ENCODE measurements around the gene SLC43A2. TPM values are rescaled to one million over a fixed set of nuclear protein-coding genes. Genes with fewer than 3 reads are reported as not detected.
A peak's percentile ranks its signal among the peaks of the same experiment; 100 is the strongest.
"Not testable (repeated sequence)": the region's sequence is repeated elsewhere in the genome, so short reads cannot be mapped to it uniquely, and the experiment has no call there.

SLC43A2 gene
- total RNA-seq, 1 experiment from 2014 or later, result 0.06 TPM

DNA sequence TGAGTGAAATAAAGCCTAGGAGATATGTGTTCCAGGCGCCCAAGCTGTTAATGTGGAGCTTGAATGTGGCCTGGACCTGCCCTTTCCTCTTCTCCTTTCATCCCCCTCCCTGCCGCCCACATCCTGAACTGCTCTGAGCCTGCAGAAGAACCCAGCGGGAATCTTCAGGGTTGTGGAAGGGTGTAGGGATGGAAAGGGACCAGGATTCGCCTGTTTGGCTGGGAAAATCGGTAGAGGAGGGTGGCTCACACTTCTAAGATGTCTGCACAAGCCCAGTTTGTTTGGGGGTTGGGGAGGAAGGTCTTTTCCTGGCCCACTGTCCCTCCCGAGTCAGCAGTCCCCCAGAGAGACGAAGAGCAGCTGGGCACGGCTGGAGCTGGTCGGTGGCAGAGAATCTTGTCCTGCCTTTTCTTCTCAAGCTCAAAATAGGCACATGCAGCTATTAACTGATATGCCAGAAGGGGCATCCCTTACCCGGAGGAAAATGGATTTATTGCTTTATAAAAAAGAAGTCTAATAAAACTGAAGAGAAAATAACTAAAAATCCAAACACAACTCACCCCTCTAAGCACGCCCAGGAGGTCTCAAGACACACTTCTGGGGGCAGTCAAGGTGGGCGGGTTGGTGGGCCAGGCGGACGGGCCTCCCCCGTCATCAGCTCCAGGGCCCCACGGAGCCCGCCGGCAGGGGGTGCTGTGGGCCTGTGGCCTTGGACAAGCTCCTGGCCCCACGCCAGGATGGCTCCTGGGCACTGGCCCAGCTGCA is 54.5 kb downstream of the SLC43A2 start:
- DNase-seq (ENCODE audit: low spot score), result peak; percentile 73
- Histone ChIP-seq H3K9me3 (ENCODE audit: low read depth, low read length, poor library complexity, severe bottlenecking) (no peaks in the 10 kb centered on the region), H3K27ac (ENCODE audit: low read depth, low read length, poor library complexity, severe bottlenecking) (no peak overlapping the region), H3K27me3 (replicated peaks; ENCODE audit: insufficient read depth, low read depth, low read length, poor library complexity) (no peaks in the 10 kb centered on the region), H3K4me1 (ENCODE audit: insufficient read depth, low read length, poor library complexity, severe bottlenecking) (no peaks in the 10 kb centered on the region), H3K4me3 (ENCODE audit: low read depth, low read length, poor library complexity, severe bottlenecking) (no peak overlapping the region), H3K36me3 (ENCODE audit: insufficient read depth, low read length, poor library complexity, severe bottlenecking) (no peaks in the 10 kb centered on the region)
- ChIA-PET CTCF (interaction anchor here (0.5 to 1.5 kb wide), 8 partner anchors 20 to 832 kb away, joined by 3 to 16 read pairs (median 4); partner anchors contain the start of gene SCARF1), POLR2A (ENCODE audit: low non-redundant PET) (no interaction called here)
- TF ChIP-seq, protein P1, sequence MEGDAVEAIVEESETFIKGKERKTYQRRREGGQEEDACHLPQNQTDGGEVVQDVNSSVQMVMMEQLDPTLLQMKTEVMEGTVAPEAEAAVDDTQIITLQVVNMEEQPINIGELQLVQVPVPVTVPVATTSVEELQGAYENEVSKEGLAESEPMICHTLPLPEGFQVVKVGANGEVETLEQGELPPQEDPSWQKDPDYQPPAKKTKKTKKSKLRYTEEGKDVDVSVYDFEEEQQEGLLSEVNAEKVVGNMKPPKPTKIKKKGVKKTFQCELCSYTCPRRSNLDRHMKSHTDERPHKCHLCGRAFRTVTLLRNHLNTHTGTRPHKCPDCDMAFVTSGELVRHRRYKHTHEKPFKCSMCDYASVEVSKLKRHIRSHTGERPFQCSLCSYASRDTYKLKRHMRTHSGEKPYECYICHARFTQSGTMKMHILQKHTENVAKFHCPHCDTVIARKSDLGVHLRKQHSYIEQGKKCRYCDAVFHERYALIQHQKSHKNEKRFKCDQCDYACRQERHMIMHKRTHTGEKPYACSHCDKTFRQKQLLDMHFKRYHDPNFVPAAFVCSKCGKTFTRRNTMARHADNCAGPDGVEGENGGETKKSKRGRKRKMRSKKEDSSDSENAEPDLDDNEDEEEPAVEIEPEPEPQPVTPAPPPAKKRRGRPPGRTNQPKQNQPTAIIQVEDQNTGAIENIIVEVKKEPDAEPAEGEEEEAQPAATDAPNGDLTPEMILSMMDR (conservative IDR thresholded peaks at IDR 0.05; ENCODE audit: low read depth, low read length), result peak; percentile 83
- TF ChIP-seq EZH2 (IDR thresholded peaks at IDR 0.05; ENCODE audit: borderline replicate concordance, low read depth, low read length, poor library complexity, severe bottlenecking), result no peak
- BruUV-seq (replicated peaks), result no TSS peak
- intact Hi-C loops (cut with micrococcal nuclease; ENCODE audit: unreplicated experiment), result no loop called here

DNA sequence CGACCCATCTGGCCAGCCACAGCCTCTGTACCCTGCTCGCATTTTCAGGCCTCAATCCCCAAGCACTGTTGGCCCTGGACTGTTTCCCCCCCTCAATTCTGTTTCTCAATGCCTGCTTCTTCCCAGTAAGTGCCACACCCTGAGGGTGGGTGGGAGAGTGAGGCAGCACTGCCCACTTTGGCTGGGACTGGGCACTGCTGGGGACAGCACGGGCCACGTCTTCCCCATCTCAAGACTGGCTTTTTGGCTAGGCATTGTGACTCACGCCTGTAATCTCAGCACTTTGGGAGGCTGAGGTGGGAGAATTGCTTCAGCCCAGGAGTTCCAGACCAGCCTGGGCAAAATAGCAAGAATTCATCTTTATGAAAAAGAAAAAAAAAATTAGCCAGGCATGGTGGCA is 56.0 kb downstream of the SLC43A2 start:
- intact Hi-C loops (cut with micrococcal nuclease; ENCODE audit: unreplicated experiment); POLR2A ChIA-PET (ENCODE audit: low non-redundant PET); BruUV-seq (replicated peaks); H3K27me3 ChIP-seq (replicated peaks; ENCODE audit: insufficient read depth, low read depth, low read length, poor library complexity); H3K4me3 ChIP-seq (ENCODE audit: low read depth, low read length, poor library complexity, severe bottlenecking); H3K36me3 ChIP-seq (ENCODE audit: insufficient read depth, low read length, poor library complexity, severe bottlenecking); H3K9me3 ChIP-seq (ENCODE audit: low read depth, low read length, poor library complexity, severe bottlenecking); H3K4me1 ChIP-seq (ENCODE audit: insufficient read depth, low read length, poor library complexity, severe bottlenecking); DNase-seq (ENCODE audit: low spot score); H3K27ac ChIP-seq (ENCODE audit: low read depth, low read length, poor library complexity, severe bottlenecking): not testable (repeated sequence)
- CTCF ChIA-PET, result interaction anchor here (1.5 kb wide), 1 partner anchor 58 kb away, joined by 4 read pairs; no protein-coding TSS in a partner anchor

DNA sequence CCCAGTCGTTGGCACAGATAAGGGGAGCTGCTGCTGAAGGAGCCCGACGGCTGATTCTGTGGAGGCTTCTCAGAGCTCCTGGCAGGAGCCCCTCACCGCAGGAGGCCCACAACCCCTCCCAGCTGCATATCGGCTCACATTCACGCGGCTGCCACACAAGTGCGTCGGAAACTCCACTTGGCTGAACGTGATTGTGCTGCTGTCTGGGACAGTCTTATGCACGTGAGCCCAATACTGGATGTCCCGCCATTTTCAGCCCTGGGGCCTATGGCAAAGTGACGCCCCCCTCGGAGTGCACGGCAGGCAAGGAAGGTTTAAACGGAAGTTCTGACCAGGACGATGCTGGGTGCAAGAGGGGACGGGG is 57.3 kb downstream of the SLC43A2 start:
- H3K27ac ChIP-seq (ENCODE audit: low read depth, low read length, poor library complexity, severe bottlenecking), result no peak overlapping the region
- intact Hi-C loops (cut with micrococcal nuclease; ENCODE audit: unreplicated experiment), result no loop called here
- POLR2A ChIA-PET (ENCODE audit: low non-redundant PET), result no interaction called here
- BruUV-seq (replicated peaks), result no TSS peak
- no peak overlapping the region for H3K4me3 ChIP-seq (ENCODE audit: low read depth, low read length, poor library complexity, severe bottlenecking)
- H3K36me3 ChIP-seq (ENCODE audit: insufficient read depth, low read length, poor library complexity, severe bottlenecking), result no peaks in the 10 kb centered on the region
- no peaks in the 10 kb centered on the region for H3K4me1 ChIP-seq (ENCODE audit: insufficient read depth, low read length, poor library complexity, severe bottlenecking)
- H3K9me3 ChIP-seq (ENCODE audit: low read depth, low read length, poor library complexity, severe bottlenecking), result no peaks in the 10 kb centered on the region
- TF ChIP-seq EZH2 (IDR thresholded peaks at IDR 0.05; ENCODE audit: borderline replicate concordance, low read depth, low read length, poor library complexity, severe bottlenecking), result no peak
- TF ChIP-seq, protein P1 (conservative IDR thresholded peaks at IDR 0.05; ENCODE audit: low read depth, low read length), result no peak
- CTCF ChIA-PET, result no interaction called here
- H3K27me3 ChIP-seq (replicated peaks; ENCODE audit: insufficient read depth, low read depth, low read length, poor library complexity), result no peaks in the 10 kb centered on the region
- no peak for DNase-seq (ENCODE audit: low spot score)

Data from A673 (cell line).